HG02588 (cell line): ENCODE data around the gene KRTAP10-12.

Source experiments
- ATAC-seq: cut with Tn5 transposase; IDR thresholded peaks from one replicate; pipeline ENCODE4 v1.9.1; 2021; ENCODE audit warnings: mild to moderate bottlenecking, moderate library complexity; ENCODE audit not compliant: unreplicated experiment

KRTAP10-12 gene

GRCh38 chr21:44710756-44711326, 13.9 kb downstream of the KRTAP10-12 start:
- ATAC-seq, result no peak

GRCh38 chr21:44711327-44712202, 14.6 kb downstream of the KRTAP10-12 start, which contains the start of gene TSPEAR:
TSS of gene TSPEAR (minus strand) at chr21:44711572. CDS start at chr21:44711514, 58 bp downstream.
- ATAC-seq, result no peak

- ATAC-seq, result no peak
These were observed 15.4 kb downstream of the KRTAP10-12 start for GRCh38 chr21:44712203-44713028.

- ATAC-seq, result no peak
These were observed 16.2 kb downstream of the KRTAP10-12 start for GRCh38 chr21:44713130-44713529.

GRCh38 chr21:44713846-44714245, 16.9 kb downstream of the KRTAP10-12 start:
- ATAC-seq, result no peak

- no peak for ATAC-seq
These were observed 17.9 kb downstream of the KRTAP10-12 start for GRCh38 chr21:44714905-44715304.

- ATAC-seq, result no peak
These were observed 20.0 kb downstream of the KRTAP10-12 start for GRCh38 chr21:44716984-44717383.

GRCh38 chr21:44718093-44718492, 21.1 kb downstream of the KRTAP10-12 start:
- no peak for ATAC-seq

GRCh38 chr21:44718571-44718970, 21.6 kb downstream of the KRTAP10-12 start:
- ATAC-seq, result no peak

GRCh38 chr21:44720170-44720569, 23.2 kb downstream of the KRTAP10-12 start:
- no peak for ATAC-seq

GRCh38 chr21:44722731-44723130, 25.8 kb downstream of the KRTAP10-12 start:
- ATAC-seq, result no peak

- ATAC-seq, result no peak
These were observed 26.5 kb downstream of the KRTAP10-12 start for GRCh38 chr21:44723177-44724131.

GRCh38 chr21:44724196-44724595, 27.2 kb downstream of the KRTAP10-12 start:
- no peak for ATAC-seq

- ATAC-seq, result no peak
These were observed 28.0 kb downstream of the KRTAP10-12 start for GRCh38 chr21:44724926-44725325.

GRCh38 chr21:44726826-44727225, 29.9 kb downstream of the KRTAP10-12 start:
- ATAC-seq, result no peak

GRCh38 chr21:44727321-44727720, 30.3 kb downstream of the KRTAP10-12 start:
- ATAC-seq, result no peak

GRCh38 chr21:44727757-44728156, 30.8 kb downstream of the KRTAP10-12 start:
- no peak for ATAC-seq

- no peak for ATAC-seq
These were observed 31.7 kb downstream of the KRTAP10-12 start for GRCh38 chr21:44728716-44729115.

- no peak for ATAC-seq
These were observed 32.5 kb downstream of the KRTAP10-12 start for GRCh38 chr21:44729336-44730027.

- ATAC-seq, result no peak
These were observed 33.0 kb downstream of the KRTAP10-12 start for GRCh38 chr21:44730028-44730395.
